ENCODE results near the gene OGFOD3. TPM values are rescaled to one million over a fixed set of nuclear protein-coding genes. Genes with fewer than 3 reads are reported as not detected.
A peak's percentile ranks its signal among the peaks of the same experiment; 100 is the strongest.

Gene OGFOD3
- total and polyA plus RNA-seq, 8 donors, result 10.5 to 30.4 (median 17.4) TPM

DNA sequence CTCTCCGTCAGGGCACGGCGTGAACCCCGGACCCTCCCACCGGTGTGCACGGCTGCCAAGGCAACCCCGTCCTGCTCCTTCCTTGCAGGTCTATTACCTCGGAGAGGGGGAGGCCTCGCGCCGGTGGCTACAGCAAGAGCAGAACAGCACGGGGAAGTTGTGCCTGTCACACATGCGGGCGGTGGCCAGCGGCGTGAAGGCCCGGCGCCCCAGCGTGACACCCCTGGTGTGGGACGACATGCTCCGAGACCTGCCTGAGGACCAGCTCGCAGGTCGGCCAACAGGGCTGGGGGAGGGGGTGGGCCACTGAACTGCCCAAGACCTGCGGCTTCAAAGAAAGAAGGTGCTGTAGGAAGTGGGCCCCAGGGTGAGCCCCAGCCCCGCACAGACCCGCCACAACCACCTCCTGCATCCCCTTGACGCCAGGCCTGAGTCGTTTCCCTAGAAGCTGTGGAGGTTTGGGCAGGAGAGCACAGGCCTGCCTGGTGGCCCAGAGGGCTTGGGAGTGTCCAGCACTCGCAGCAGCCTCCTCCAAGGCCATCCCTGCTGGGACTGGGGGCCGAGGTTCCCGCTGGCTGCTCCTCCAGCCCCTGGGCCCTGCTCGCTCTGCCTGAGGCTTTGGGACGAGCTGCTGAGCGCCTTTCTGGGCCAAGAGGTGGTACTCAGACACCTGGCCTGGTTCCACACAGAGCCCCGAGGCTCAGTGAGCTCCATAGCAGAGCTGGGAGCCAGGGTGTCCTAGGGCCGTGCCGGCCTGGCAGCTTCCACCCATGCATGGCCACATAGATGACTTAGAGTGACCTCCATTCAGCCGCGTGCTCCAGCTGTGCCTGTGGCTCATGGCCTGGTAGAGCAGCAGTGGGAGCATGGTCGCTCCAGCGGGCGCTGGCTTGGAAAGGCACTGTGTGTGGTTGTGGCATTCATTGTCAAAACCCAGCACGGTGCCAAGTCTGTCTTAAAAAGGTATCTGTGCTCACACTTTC, 17.5 kb upstream of the OGFOD3 start:
- Histone ChIP-seq H3K27ac (no peak overlapping the region), H3K4me1 (peaks cover 0 to 13% (median 6%) of the 10 kb centered on the region in 4 donors)
- 87 to 93% (median 89%) methylated on average over 37 to 43 of the region's 43 CpGs for WGBS, 5 donors

DNA sequence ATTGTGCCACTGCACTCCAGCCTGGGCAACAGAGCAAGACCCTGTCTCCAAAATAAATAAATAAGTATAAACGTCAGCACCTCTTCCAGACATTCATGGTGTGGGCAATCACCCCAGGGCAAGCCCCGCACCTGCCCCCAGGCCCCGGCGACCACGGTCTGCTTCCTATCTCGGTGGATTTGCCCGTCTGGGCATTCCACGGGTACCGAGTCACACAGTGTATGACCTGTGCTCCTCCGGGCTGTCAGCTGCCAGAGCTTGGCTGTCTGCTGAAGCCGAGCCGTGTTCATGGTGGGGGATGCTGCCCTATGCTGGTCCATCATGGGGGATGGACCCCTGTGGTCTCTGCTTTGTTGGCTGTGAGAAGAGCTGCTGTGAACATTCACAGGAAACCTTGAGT, 16.7 kb upstream of the OGFOD3 start:
- intact Hi-C loops (cut with DNase I; ENCODE audit: low total_unique reads), result no loop called here
- no peaks in the 10 kb centered on the region for H3K9me3 ChIP-seq
- 82 to 93% (median 88%) methylated on average over 11 to 12 of the region's 12 CpGs for WGBS, 5 donors
- no peak overlapping the region for H3K4me3 ChIP-seq
- peaks cover 0 to 9% (median 2%) of the 10 kb centered on the region in 4 donors for H3K4me1 ChIP-seq
- no peak overlapping the region for H3K27ac ChIP-seq
- H3K36me3 ChIP-seq, result peaks cover 4 to 72% (median 51%) of the 10 kb centered on the region in 4 donors
- no peak for TF ChIP-seq EP300 (IDR thresholded peaks at IDR 0.05)
- no peak for TF ChIP-seq POLR2AphosphoS5 (IDR thresholded peaks at IDR 0.05)
- TF ChIP-seq, protein P1, sequence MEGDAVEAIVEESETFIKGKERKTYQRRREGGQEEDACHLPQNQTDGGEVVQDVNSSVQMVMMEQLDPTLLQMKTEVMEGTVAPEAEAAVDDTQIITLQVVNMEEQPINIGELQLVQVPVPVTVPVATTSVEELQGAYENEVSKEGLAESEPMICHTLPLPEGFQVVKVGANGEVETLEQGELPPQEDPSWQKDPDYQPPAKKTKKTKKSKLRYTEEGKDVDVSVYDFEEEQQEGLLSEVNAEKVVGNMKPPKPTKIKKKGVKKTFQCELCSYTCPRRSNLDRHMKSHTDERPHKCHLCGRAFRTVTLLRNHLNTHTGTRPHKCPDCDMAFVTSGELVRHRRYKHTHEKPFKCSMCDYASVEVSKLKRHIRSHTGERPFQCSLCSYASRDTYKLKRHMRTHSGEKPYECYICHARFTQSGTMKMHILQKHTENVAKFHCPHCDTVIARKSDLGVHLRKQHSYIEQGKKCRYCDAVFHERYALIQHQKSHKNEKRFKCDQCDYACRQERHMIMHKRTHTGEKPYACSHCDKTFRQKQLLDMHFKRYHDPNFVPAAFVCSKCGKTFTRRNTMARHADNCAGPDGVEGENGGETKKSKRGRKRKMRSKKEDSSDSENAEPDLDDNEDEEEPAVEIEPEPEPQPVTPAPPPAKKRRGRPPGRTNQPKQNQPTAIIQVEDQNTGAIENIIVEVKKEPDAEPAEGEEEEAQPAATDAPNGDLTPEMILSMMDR (IDR thresholded peaks at IDR 0.05), result no peak
- TF ChIP-seq POLR2A (IDR thresholded peaks at IDR 0.05), result no peak
- H3K27me3 ChIP-seq, result no peaks in the 10 kb centered on the region
- no peak for DNase-seq

More for the DNA sequence above, 17.5 kb upstream of the OGFOD3 start:
- TF ChIP-seq EP300 (IDR thresholded peaks at IDR 0.05), result no peak
- H3K36me3 ChIP-seq, result peaks cover 4 to 74% (median 54%) of the 10 kb centered on the region in 4 donors
- no peak for DNase-seq
- no peak overlapping the region for H3K4me3 ChIP-seq
- no peaks in the 10 kb centered on the region for H3K9me3 ChIP-seq
- intact Hi-C loops (cut with DNase I; ENCODE audit: low total_unique reads), result no loop called here
- H3K27me3 ChIP-seq, result no peaks in the 10 kb centered on the region

DNA sequence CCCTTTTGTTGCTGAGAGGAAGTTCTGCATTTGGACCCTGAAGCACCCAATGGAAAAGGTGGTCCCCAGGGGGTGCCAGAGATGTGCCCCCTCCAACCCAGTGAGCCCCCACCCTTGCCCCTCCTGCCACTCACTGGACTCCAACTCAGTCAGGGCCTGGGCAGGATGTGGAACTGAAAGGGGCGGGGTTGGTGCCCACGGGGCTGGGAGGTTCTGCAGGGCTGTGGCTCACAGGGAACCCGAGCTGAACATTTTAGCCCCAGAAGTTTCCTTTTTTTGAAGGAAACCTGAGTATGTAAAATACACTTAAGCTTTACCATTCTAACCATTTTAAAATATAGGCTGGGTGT, 15.8 kb upstream of the OGFOD3 start:
- H3K4me1 ChIP-seq, result peaks cover 0 to 4% (median 0%) of the 10 kb centered on the region in 4 donors
- DNase-seq, result no peak
- no peaks in the 10 kb centered on the region for H3K9me3 ChIP-seq
- intact Hi-C loops (cut with DNase I; ENCODE audit: low total_unique reads), result no loop called here
- WGBS, 5 donors, result 37 to 69% (median 61%) methylated on average over 3 of the region's 3 CpGs
- peaks cover 4 to 72% (median 49%) of the 10 kb centered on the region in 4 donors for H3K36me3 ChIP-seq
- TF ChIP-seq POLR2A (IDR thresholded peaks at IDR 0.05) (no peak), POLR2AphosphoS5 (IDR thresholded peaks at IDR 0.05) (no peak), EP300 (IDR thresholded peaks at IDR 0.05) (no peak)
- TF ChIP-seq, protein P1 (IDR thresholded peaks at IDR 0.05), result no peak
- no peak overlapping the region for H3K27ac ChIP-seq
- H3K4me3 ChIP-seq, result no peak overlapping the region
- H3K27me3 ChIP-seq, result no peaks in the 10 kb centered on the region

DNA sequence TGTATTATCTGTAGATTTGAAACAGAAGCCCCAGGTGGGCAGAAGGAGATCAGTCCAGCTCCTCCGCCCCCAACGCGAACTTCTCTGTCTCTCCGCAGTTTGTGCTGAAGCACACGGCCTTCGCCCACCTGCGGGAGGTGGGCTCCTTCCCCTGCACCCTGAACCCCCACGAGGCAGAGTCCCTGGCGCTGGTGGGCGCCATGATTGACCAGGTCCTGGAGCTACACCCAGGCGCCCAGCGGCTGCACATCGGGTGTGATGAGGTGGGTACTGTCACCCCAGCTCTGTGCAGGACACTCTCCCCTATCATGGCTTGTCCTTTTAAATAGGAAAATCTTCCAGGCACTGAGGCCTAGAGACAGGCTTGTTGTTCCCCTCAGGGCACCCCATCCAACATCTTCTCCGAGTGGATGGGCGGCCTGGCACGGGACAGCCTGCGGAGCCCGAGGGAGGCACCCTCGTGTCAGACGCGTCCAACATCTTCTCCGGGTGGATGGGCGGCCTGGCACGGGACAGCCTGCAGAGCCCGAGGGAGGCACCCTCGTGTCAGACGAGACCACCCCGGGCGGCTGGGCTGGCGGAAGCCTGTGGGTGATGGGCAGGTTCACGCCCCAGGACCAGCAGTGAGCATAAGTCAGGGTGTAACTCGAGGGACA, 15.3 kb upstream of the OGFOD3 start:
- intact Hi-C loops (cut with DNase I; ENCODE audit: low total_unique reads), result no loop called here
- DNase-seq, result peak in 1 of 2 donors; percentile 3
- WGBS, 5 donors, result 88 to 94% (median 89%) methylated on average over 25 to 32 of the region's 32 CpGs

More for the DNA sequence above, 15.3 kb upstream of the OGFOD3 start:
- H3K9me3 ChIP-seq, result no peaks in the 10 kb centered on the region
- peaks cover 0 to 4% (median 0%) of the 10 kb centered on the region in 4 donors for H3K4me1 ChIP-seq
- no peak overlapping the region for H3K4me3 ChIP-seq
- H3K27ac ChIP-seq, result no peak overlapping the region
- TF ChIP-seq POLR2A (IDR thresholded peaks at IDR 0.05) (no peak), POLR2AphosphoS5 (IDR thresholded peaks at IDR 0.05) (no peak), EP300 (IDR thresholded peaks at IDR 0.05) (no peak)
- TF ChIP-seq, protein P1 (IDR thresholded peaks at IDR 0.05), result no peak
- no peaks in the 10 kb centered on the region for H3K27me3 ChIP-seq
- peaks cover 4 to 72% (median 52%) of the 10 kb centered on the region in 4 donors for H3K36me3 ChIP-seq

Measured in stomach (tissue), 9 donors.